Spleen (tissue), 11 donors: ENCODE data around the gene DGKB. TPM values are rescaled to one million over a fixed set of nuclear protein-coding genes. Genes with fewer than 3 reads are reported as not detected.
A peak's percentile ranks its signal among the peaks of the same experiment; 100 is the strongest.

Experiments used
- DNase-seq: peaks from one replicate; pipeline ENCODE4 v3.0.0-alpha.2; 2020
- H3K27ac ChIP-seq, 8 donors: fragments of 200-600 bp; sonication (generic) in 7 of 8; 1 replicate in 4 of 8; 2 replicates in 4 of 8; pipeline versions ENCODE4 v1.5.0 to v1.8.0; 2016 to 2021; ENCODE audit warnings: inconsistent platforms in 4 of 8, mild to moderate bottlenecking in 4 of 8, moderate library complexity in 1 of 8
- H3K27me3 ChIP-seq, 7 donors: fragments of 200-600 bp; sonication (generic) in 6 of 7; replicated peaks in 1 of 7; 1 replicate in 4 of 7; 2 replicates in 3 of 7; pipeline versions ENCODE4 v1.5.0 to v1.8.0; 2016 to 2021; ENCODE audit warnings: inconsistent platforms in 3 of 7, mild to moderate bottlenecking in 1 of 7
- H3K36me3 ChIP-seq, 6 donors: fragments of 200-600 bp; sonication (generic) in 5 of 6; 1 replicate in 4 of 6; 2 replicates in 2 of 6; pipeline versions ENCODE4 v1.5.0 to v1.8.0; 2016 to 2021; ENCODE audit warnings: inconsistent platforms in 2 of 6
- H3K4me1 ChIP-seq, 6 donors: fragments of 200-600 bp; sonication (generic) in 5 of 6; 1 replicate in 3 of 6; 2 replicates in 3 of 6; pipeline versions ENCODE4 v1.5.0 to v1.8.0; 2016 to 2021; ENCODE audit warnings: inconsistent platforms in 3 of 6
- H3K4me3 ChIP-seq, 8 donors: fragments of 200-600 bp; sonication (generic) in 7 of 8; 1 replicate in 4 of 8; 2 replicates in 4 of 8; pipeline versions ENCODE4 v1.5.0 to v1.8.0; 2016 to 2021; ENCODE audit warnings: inconsistent platforms in 4 of 8, mild to moderate bottlenecking in 4 of 8, moderate library complexity in 2 of 8
- H3K9me3 ChIP-seq, 8 donors: fragments of 200-600 bp; sonication (generic) in 7 of 8; 1 replicate in 4 of 8; 2 replicates in 4 of 8; pipeline versions ENCODE4 v1.5.0 to v1.8.0; 2016 to 2021; ENCODE audit warnings: inconsistent platforms in 4 of 8
- CTCF ChIP-seq, 11 experiments: fragments of 200-600 bp in 7 of 11; fragments of 450-650 bp in 4 of 11; sonication (generic) in 4 of 11; IDR thresholded peaks in 8 of 11; conservative IDR thresholded peaks in 3 of 11; 1 replicate in 7 of 11; 2 replicates in 4 of 11; pipeline versions ENCODE4 v1.4.0 to v1.8.0; 2016 to 2021; ENCODE audit warnings: antibody characterized with exemption in 11 of 11, inconsistent platforms in 4 of 11, mild to moderate bottlenecking in 1 of 11
- POLR2A ChIP-seq, 3 donors: fragments of 450-650 bp; IDR thresholded peaks; one replicate each; pipeline ENCODE4 v1.5.1; 2017; ENCODE audit warnings: antibody characterized with exemption in 3 of 3, mild to moderate bottlenecking in 1 of 3
- POLR2AphosphoS5 ChIP-seq, 3 donors: sonication (generic); formaldehyde crosslinking; IDR thresholded peaks; one replicate each; pipeline ENCODE4 v1.5.1; 2017; ENCODE audit warnings: antibody characterized with exemption in 3 of 3
- WGBS, 5 donors: extraction: QIAGEN DNeasy Blood & Tissue Kit in 3 of 5; methylation state at CpG; one replicate each; pipeline versions ENCODE4 v1.1.5 to v1.1.7; 2013 to 2018; 5-methylcytosine and 5-hydroxymethylcytosine counted together
- intact Hi-C: fragments of 100-400 bp; cut with DNase I; formaldehyde crosslinking; loops from one replicate; pipeline ENCODE4 v1.15.0; 2023; ENCODE audit warnings: low total_unique reads
- polyA plus RNA-seq, 3 donors: library from polyadenylated mRNA; stranded (reverse); fragments of 200-250 nt; gene quantifications; one replicate each; pipeline ENCODE4 v1.2.1, GENCODE V29; 2013
- total RNA-seq, 7 donors: library from RNA; depleted of rRNA in 3 of 7; stranded (reverse); fragments of >200 nt in 3 of 7; fragmentation: NEBNext Ultra II Directional in 4 of 7; extraction: Animal tissue kit (Norgen Biotek cat#: 25700) in 4 of 7; gene quantifications; one replicate each; pipeline versions ENCODE4 v1.1.0 to v1.2.1, GENCODE V29; 2016 to 2021
- donor health status: healthy with polysubstance abuse.
- donor health status: DM: no; HTN: no; CAD: no; lungs with moderate emphysema.
- donor health status: DM: no; HTN: no; CAD: no.
- donor health status: Bipolar disorder and iron deficiency.
- donor health status: healthy.
- donor health status: DM: no; HTN: no; CAD: no.
- donor health status: DM: yes; HTN: yes; CAD: no.

DGKB gene
- total and polyA plus RNA-seq, 10 donors, result 0.02 to 0.26 (median 0.03) TPM; not detected in 6

- no peaks in the 10 kb centered on the region for H3K36me3 ChIP-seq
- intact Hi-C loops, result no loop called here
- no peak for DNase-seq
- 74 to 86% (median 79%) methylated on average over 2 of the region's 2 CpGs for WGBS, 5 donors
- TF ChIP-seq POLR2A (IDR thresholded peaks at IDR 0.05), result no peak
- no peak for TF ChIP-seq CTCF (IDR thresholded peaks at IDR 0.05 in 8 of 11, conservative IDR thresholded peaks at IDR 0.05 in 3 of 11)
- TF ChIP-seq POLR2AphosphoS5 (IDR thresholded peaks at IDR 0.05), result no peak
- H3K27me3 ChIP-seq, result no peaks in the 10 kb centered on the region
- H3K9me3 ChIP-seq, result no peaks in the 10 kb centered on the region
- no peak overlapping the region for H3K4me3 ChIP-seq
- H3K4me1 ChIP-seq, result no peaks in the 10 kb centered on the region
- H3K27ac ChIP-seq, result no peak overlapping the region
Observed at GRCh38 chr7:14199336-14199735, 703.2 kb downstream of the DGKB start.

GRCh38 chr7:14197280-14197679, 705.3 kb downstream of the DGKB start:
- 10 to 47% (median 23%) methylated on average over 3 of the region's 3 CpGs for WGBS, 5 donors
- H3K4me3 ChIP-seq, result no peak overlapping the region
- no peak for TF ChIP-seq POLR2AphosphoS5 (IDR thresholded peaks at IDR 0.05)
- no peak for TF ChIP-seq CTCF (IDR thresholded peaks at IDR 0.05 in 8 of 11, conservative IDR thresholded peaks at IDR 0.05 in 3 of 11)
- TF ChIP-seq POLR2A (IDR thresholded peaks at IDR 0.05), result no peak

GRCh38 chr7:14196555-14196954, 706.0 kb downstream of the DGKB start:
- Histone ChIP-seq H3K27ac (peak overlapping the region in 2 of 8 donors; percentile 27 to 52), H3K36me3 (no peaks in the 10 kb centered on the region), H3K4me1 (no peaks in the 10 kb centered on the region), H3K9me3 (no peaks in the 10 kb centered on the region), H3K27me3 (no peaks in the 10 kb centered on the region), H3K4me3 (no peak overlapping the region)
- DNase-seq, result no peak
- TF ChIP-seq CTCF (IDR thresholded peaks at IDR 0.05 in 8 of 11, conservative IDR thresholded peaks at IDR 0.05 in 3 of 11) (no peak), POLR2AphosphoS5 (IDR thresholded peaks at IDR 0.05) (no peak), POLR2A (IDR thresholded peaks at IDR 0.05) (no peak)
- intact Hi-C loops, result no loop called here
- 65 to 81% (median 68%) methylated on average over 2 of the region's 2 CpGs for WGBS, 5 donors

More at GRCh38 chr7:14197280-14197679, 705.3 kb downstream of the DGKB start:
- no peak for DNase-seq
- no peaks in the 10 kb centered on the region for H3K36me3 ChIP-seq
- no peaks in the 10 kb centered on the region for H3K27me3 ChIP-seq
- H3K27ac ChIP-seq, result peak overlapping the region in 3 of 8 donors; percentile 5 to 52 (median 27)
- H3K9me3 ChIP-seq, result no peaks in the 10 kb centered on the region
- H3K4me1 ChIP-seq, result no peaks in the 10 kb centered on the region
- intact Hi-C loops, result no loop called here

- WGBS, 5 donors, result 83 to 90% (median 84%) methylated on average over 4 of the region's 4 CpGs
Observed at GRCh38 chr7:14195871-14196270, 706.7 kb downstream of the DGKB start.

More at GRCh38 chr7:14195871-14196270, 706.7 kb downstream of the DGKB start:
- Histone ChIP-seq H3K9me3 (no peaks in the 10 kb centered on the region), H3K4me1 (no peaks in the 10 kb centered on the region), H3K36me3 (no peaks in the 10 kb centered on the region), H3K27me3 (no peaks in the 10 kb centered on the region), H3K4me3 (no peak overlapping the region), H3K27ac (peak overlapping the region in 1 of 8 donors; percentile 52)
- DNase-seq, result no peak
- TF ChIP-seq POLR2A (IDR thresholded peaks at IDR 0.05) (no peak), CTCF (IDR thresholded peaks at IDR 0.05 in 8 of 11, conservative IDR thresholded peaks at IDR 0.05 in 3 of 11) (no peak), POLR2AphosphoS5 (IDR thresholded peaks at IDR 0.05) (no peak)
- intact Hi-C loops, result no loop called here
